Measurements from ENCODE around the gene MYH3. TPM values are rescaled to one million over a fixed set of nuclear protein-coding genes. Genes with fewer than 3 reads are reported as not detected.

MYH3 gene
- total RNA-seq, 1 donor from 2014 or later: 4.9 TPM

- intact Hi-C loops (cut with DNase I): no loop called here
- Histone ChIP-seq H3K9me3 (no peaks in the 10 kb centered on the region), H3K27me3 (no peaks in the 10 kb centered on the region), H3K36me3 (no peaks in the 10 kb centered on the region), H3K27ac (no peak overlapping the region), H3K4me1 (peaks cover 14% of the 10 kb centered on the region), H3K4me3 (no peak overlapping the region)
- no peak for TF ChIP-seq POLR2A (IDR thresholded peaks at IDR 0.05)
- no peak for DNase-seq (ENCODE audit: extremely low spot score in 2 of 2)
Observed at GRCh38 chr17:10623737-10624338, 33.3 kb downstream of the MYH3 start.

GRCh38 chr17:10622617-10623485 lies 34.3 kb downstream of the MYH3 start:
- TF ChIP-seq CTCF (IDR thresholded peaks at IDR 0.05) (no peak), POLR2A (IDR thresholded peaks at IDR 0.05) (no peak), POLR2AphosphoS5 (IDR thresholded peaks at IDR 0.05; ENCODE audit: insufficient read depth in 1 of 2, low read depth in 1 of 2) (no peak)
- no peak overlapping the region for H3K27ac ChIP-seq
- peaks cover 14% of the 10 kb centered on the region for H3K4me1 ChIP-seq
- H3K27me3 ChIP-seq: no peaks in the 10 kb centered on the region
- DNase-seq (ENCODE audit: extremely low spot score in 2 of 2): no peak
- H3K9me3 ChIP-seq: no peaks in the 10 kb centered on the region
- H3K36me3 ChIP-seq: no peaks in the 10 kb centered on the region
- intact Hi-C loops (cut with DNase I): no loop called here
- no peak overlapping the region for H3K4me3 ChIP-seq

GRCh38 chr17:10621397-10621796 lies 35.7 kb downstream of the MYH3 start:
- H3K36me3 ChIP-seq: no peaks in the 10 kb centered on the region
- TF ChIP-seq POLR2AphosphoS5 (IDR thresholded peaks at IDR 0.05; ENCODE audit: insufficient read depth in 1 of 2, low read depth in 1 of 2) (no peak), POLR2A (IDR thresholded peaks at IDR 0.05) (no peak), CTCF (IDR thresholded peaks at IDR 0.05) (no peak)
- peaks cover 14% of the 10 kb centered on the region for H3K4me1 ChIP-seq
- no peaks in the 10 kb centered on the region for H3K9me3 ChIP-seq
- H3K4me3 ChIP-seq: no peak overlapping the region
- DNase-seq (ENCODE audit: extremely low spot score in 2 of 2): no peak
- H3K27ac ChIP-seq: no peak overlapping the region
- H3K27me3 ChIP-seq: no peaks in the 10 kb centered on the region
- intact Hi-C loops (cut with DNase I): no loop called here

GRCh38 chr17:10620823-10621222 lies 36.3 kb downstream of the MYH3 start:
- H3K36me3 ChIP-seq: no peaks in the 10 kb centered on the region
- DNase-seq (ENCODE audit: extremely low spot score in 2 of 2): no peak
- no peaks in the 10 kb centered on the region for H3K27me3 ChIP-seq
- H3K9me3 ChIP-seq: no peaks in the 10 kb centered on the region
- no peak overlapping the region for H3K27ac ChIP-seq
- H3K4me3 ChIP-seq: no peak overlapping the region
- peaks cover 14% of the 10 kb centered on the region for H3K4me1 ChIP-seq
- no peak for TF ChIP-seq POLR2AphosphoS5 (IDR thresholded peaks at IDR 0.05; ENCODE audit: insufficient read depth in 1 of 2, low read depth in 1 of 2)
- intact Hi-C loops (cut with DNase I): no loop called here

GRCh38 chr17:10618202-10618635 lies 38.9 kb downstream of the MYH3 start:
- no peak for DNase-seq (ENCODE audit: extremely low spot score in 2 of 2)
- Histone ChIP-seq H3K4me3 (no peak overlapping the region), H3K9me3 (no peaks in the 10 kb centered on the region), H3K4me1 (peaks cover 10% of the 10 kb centered on the region), H3K36me3 (no peaks in the 10 kb centered on the region), H3K27me3 (no peaks in the 10 kb centered on the region), H3K27ac (no peak overlapping the region)
- intact Hi-C loops (cut with DNase I): loop anchor here (5.0 to 10.0 kb wide), 2 partner anchors 283 to 696 kb away; no protein-coding TSS in a partner anchor
- TF ChIP-seq CTCF (IDR thresholded peaks at IDR 0.05) (peak; percentile 65 to 74 (median 70)), POLR2A (IDR thresholded peaks at IDR 0.05) (no peak)

- no peak for DNase-seq (ENCODE audit: extremely low spot score in 2 of 2)
- Histone ChIP-seq H3K36me3 (no peaks in the 10 kb centered on the region), H3K9me3 (no peaks in the 10 kb centered on the region), H3K4me1 (peaks cover 9% of the 10 kb centered on the region), H3K27me3 (no peaks in the 10 kb centered on the region), H3K4me3 (no peak overlapping the region), H3K27ac (no peak overlapping the region)
- no peak for TF ChIP-seq POLR2A (IDR thresholded peaks at IDR 0.05)
- no peak for TF ChIP-seq CTCF (IDR thresholded peaks at IDR 0.05)
- no peak for TF ChIP-seq POLR2AphosphoS5 (IDR thresholded peaks at IDR 0.05; ENCODE audit: insufficient read depth in 1 of 2, low read depth in 1 of 2)
- intact Hi-C loops (cut with DNase I): loop anchor here (5.0 to 10.0 kb wide), 2 partner anchors 282 to 695 kb away; no protein-coding TSS in a partner anchor
Observed at GRCh38 chr17:10617120-10617505, 40.0 kb downstream of the MYH3 start.
